GM12878 (cell line): ENCODE results near the gene GHSR. TPM values are rescaled to one million over a fixed set of nuclear protein-coding genes. Genes with fewer than 3 reads are reported as not detected.

Experiments
- ATAC-seq: fragments of 200-7000 bp; cut with Tn5 transposase; 3 replicates; pipeline ENCODE4 v1.9.1; 2020; ENCODE audit warnings: mild to moderate bottlenecking, moderate library complexity
- BruUV-seq: library from RNA; stranded (reverse); fragments of 400-500 nt; replicated peaks from 2 replicates; lab custom pipeline; 2021; lab: Mats Ljungman, UMichigan
- CTCF ChIA-PET: fragments of 300-600 bp; sonication (Branson Sonifier 250); formaldehyde crosslinking; extraction: SDS; loops from one replicate; lab custom pipeline; 2021; ENCODE audit warnings: inconsistent platforms; lab: Yijun Ruan, JAX
- POLR2A ChIA-PET: fragments of 350-600 bp; formaldehyde crosslinking; extraction: SDS; loops from one replicate; lab custom pipeline; 2021; ENCODE audit warnings: inconsistent platforms; lab: Charles Lee
- RAD21 ChIA-PET: fragments of 300-600 bp; sonication (Branson Sonifier 250); formaldehyde crosslinking; loops from one replicate; lab custom pipeline; 2023; ENCODE audit warnings: antibody characterized with exemption; ENCODE audit not compliant: unreplicated experiment; lab: Charles Lee
- SMC1A ChIA-PET: fragments of 300-600 bp; sonication (Branson Sonifier 250); formaldehyde crosslinking; loops from one replicate; lab custom pipeline; 2023; ENCODE audit not compliant: unreplicated experiment, uncharacterized antibody; lab: Charles Lee
- DNase-seq: peaks from one replicate; pipeline ENCODE4 v3.0.0-alpha.2; 2011; ENCODE audit warnings: low read depth, low spot score
- FAIRE-seq: peaks from 3 replicates; lab custom pipeline; 2011; peaks lifted over from hg19 to GRCh38; lab: Jason Lieb, UNC
- H2AFZ ChIP-seq: 2 replicates; pipeline ENCODE4 v1.6.0; 2011; ENCODE audit warnings: low read depth, low read length, control low read depth; ENCODE audit not compliant: control insufficient read depth
- H3K27ac ChIP-seq: 2 replicates; pipeline ENCODE4 v1.5.1; 2011; ENCODE audit warnings: control low read depth; ENCODE audit not compliant: control insufficient read depth, insufficient read depth
- H3K27me3 ChIP-seq, 2 experiments: replicated peaks in 1 of 2; 2 replicates each; pipeline versions ENCODE4 v1.6.0 to v1.6.1; 2011; ENCODE audit warnings: low read length in 1 of 2; ENCODE audit not compliant: control insufficient read depth in 2 of 2, insufficient read depth in 2 of 2
- H3K36me3 ChIP-seq, 2 experiments: 2 replicates each; pipeline ENCODE4 v1.5.1; 2011; ENCODE audit warnings: low read length in 1 of 2; ENCODE audit not compliant: control insufficient read depth in 2 of 2, insufficient read depth in 2 of 2
- H3K4me1 ChIP-seq: 2 replicates; pipeline ENCODE4 v1.6.1; 2011; ENCODE audit warnings: mild to moderate bottlenecking, low read length, moderate library complexity, mixed read lengths; ENCODE audit not compliant: control insufficient read depth, insufficient read depth
- H3K4me2 ChIP-seq: 2 replicates; pipeline ENCODE4 v1.6.0; 2011; ENCODE audit warnings: control low read depth; ENCODE audit not compliant: control insufficient read depth, insufficient read depth
- H3K4me3 ChIP-seq: fragments of 200-600 bp; sonication (generic); 2 replicates; pipeline ENCODE4 v1.5.1; 2016
- H3K79me2 ChIP-seq: 2 replicates; pipeline ENCODE4 v1.6.0; 2011; ENCODE audit warnings: low read length; ENCODE audit not compliant: control insufficient read depth, insufficient read depth
- H3K9ac ChIP-seq: 2 replicates; pipeline ENCODE4 v1.8.0; 2011; ENCODE audit warnings: low read length, control low read depth, mixed read lengths; ENCODE audit not compliant: control insufficient read depth, insufficient read depth
- H3K9me3 ChIP-seq: replicated peaks from 3 replicates; pipeline ENCODE4 v1.5.1; 2011; ENCODE audit warnings: mild to moderate bottlenecking, low read length; ENCODE audit not compliant: control insufficient read depth, insufficient read depth
- H4K20me1 ChIP-seq: 2 replicates; pipeline ENCODE4 v1.6.0; 2011; ENCODE audit not compliant: control insufficient read depth, insufficient read depth
- FOS ChIP-seq: IDR thresholded peaks from 3 replicates; pipeline ENCODE4 v1.6.1; 2011; ENCODE audit warnings: borderline replicate concordance; ENCODE audit not compliant: insufficient read length; ENCODE audit errors: extremely low read depth
- GATAD2B ChIP-seq: fragments of 450-650 bp; conservative IDR thresholded peaks from 2 replicates; pipeline ENCODE4 v1.6.1; 2017; ENCODE audit warnings: low read depth, mild to moderate bottlenecking, moderate library complexity
- KDM1A ChIP-seq: fragments of 200-600 bp; sonication (generic); IDR thresholded peaks from 2 replicates; pipeline ENCODE4 v1.6.1; 2016; ENCODE audit warnings: borderline replicate concordance
- LARP7 ChIP-seq: fragments of 450-650 bp; IDR thresholded peaks from 2 replicates; pipeline ENCODE4 v1.6.1; 2017; ENCODE audit warnings: mild to moderate bottlenecking
- NR2C1 ChIP-seq: fragments of 450-650 bp; IDR thresholded peaks from 2 replicates; pipeline ENCODE4 v1.6.1; 2017; ENCODE audit warnings: antibody characterized with exemption, mild to moderate bottlenecking, moderate library complexity
- POLR2AphosphoS2 ChIP-seq: IDR thresholded peaks from 2 replicates; pipeline ENCODE4 v1.6.1; 2011; ENCODE audit warnings: low read depth, mild to moderate bottlenecking, low read length, improper control_type of control experiment, moderate library complexity
- SPI1 ChIP-seq: IDR thresholded peaks from 2 replicates; pipeline ENCODE4 v1.6.1; 2011; ENCODE audit warnings: low read depth, mild to moderate bottlenecking, low read length, moderate library complexity, borderline replicate concordance; ENCODE audit not compliant: insufficient read depth
- SREBF2 ChIP-seq: IDR thresholded peaks from 2 replicates; pipeline ENCODE4 v1.6.1; 2012; ENCODE audit warnings: mild to moderate bottlenecking, low read length
- SUPT20H ChIP-seq: IDR thresholded peaks from 2 replicates; pipeline ENCODE4 v1.6.1; 2011; ENCODE audit warnings: low read depth, mild to moderate bottlenecking, low read length, moderate library complexity, borderline replicate concordance; ENCODE audit not compliant: control insufficient read depth
- WGBS: methylation state at CpG from one replicate; pipeline ENCODE4 v1.1.6; 2016; ENCODE audit warnings: low lambda C conversion rate; ENCODE audit not compliant: insufficient replicate concordance, insufficient coverage; ENCODE audit errors: missing lambda C conversion rate; 5-methylcytosine and 5-hydroxymethylcytosine counted together
- in situ Hi-C: fragments of 300-500 bp; cut with MboI; formaldehyde crosslinking; loops from 9 replicates; pipeline ENCODE4 v1.14.3; 2018; ENCODE audit warnings: mixed read lengths
- intact Hi-C: fragments of 100-400 bp; cut with micrococcal nuclease; formaldehyde crosslinking; loops from one replicate; pipeline ENCODE4 v1.14.2; 2022; ENCODE audit not compliant: unreplicated experiment
- polyA plus RNA-seq, 11 experiments: library from polyadenylated mRNA; depleted of rRNA in 4 of 11; unstranded in 6 of 11; stranded (reverse) in 5 of 11; fragments of >200 nt; fragmentation: Nextera tagmentation in 4 of 11; fragmentation: Illumina TruSeq in 1 of 11; extraction: Ambion mirVana in 4 of 11; extraction: Trizol in 1 of 11; gene quantifications; 1 replicate in 1 of 11; 2 replicates in 10 of 11; pipeline versions ENCODE4 v1.2.1 to v1.2.3, GENCODE V29; 2011 to 2016; ENCODE audit warnings: inconsistent platforms in 2 of 11, missing spikeins in 2 of 11, low read depth in 1 of 11
- total RNA-seq, 4 experiments: library from RNA; depleted of rRNA in 3 of 4; stranded (reverse); fragments of >200 nt in 3 of 4; fragmentation: Illumina TruSeq in 1 of 4; extraction: Trizol in 1 of 4; gene quantifications; 2 replicates each; pipeline versions ENCODE4 v1.2.1 to v1.2.3, GENCODE V29; 2013 to 2021
- TF ChIP-seq, protein P1 (sequence below): IDR thresholded peaks from 2 replicates; pipeline ENCODE4 v1.6.1; 2012; ENCODE audit warnings: low read length, inconsistent platforms
- TF ChIP-seq, protein P2 (sequence below): fragments of 450-650 bp; IDR thresholded peaks from 2 replicates; pipeline ENCODE4 v1.6.1; 2016; ENCODE audit warnings: mild to moderate bottlenecking
- TF ChIP-seq, protein P3 (sequence below): fragments of 450-650 bp; formaldehyde crosslinking; IDR thresholded peaks from 2 replicates; pipeline ENCODE4 v1.4.0; 2020; ENCODE audit warnings: mild to moderate bottlenecking, moderate library complexity
- TF ChIP-seq, protein P4 (sequence below): IDR thresholded peaks from 2 replicates; pipeline ENCODE4 v1.6.1; 2012; ENCODE audit warnings: improper control_type of control experiment, low read depth, low read length; ENCODE audit not compliant: insufficient replicate concordance

The GHSR gene
- total and polyA plus RNA-seq, 10 of the 15 experiments (the other 5 are each of a cell fraction or from before 2014, with no cell fraction given): not detected

DNA sequence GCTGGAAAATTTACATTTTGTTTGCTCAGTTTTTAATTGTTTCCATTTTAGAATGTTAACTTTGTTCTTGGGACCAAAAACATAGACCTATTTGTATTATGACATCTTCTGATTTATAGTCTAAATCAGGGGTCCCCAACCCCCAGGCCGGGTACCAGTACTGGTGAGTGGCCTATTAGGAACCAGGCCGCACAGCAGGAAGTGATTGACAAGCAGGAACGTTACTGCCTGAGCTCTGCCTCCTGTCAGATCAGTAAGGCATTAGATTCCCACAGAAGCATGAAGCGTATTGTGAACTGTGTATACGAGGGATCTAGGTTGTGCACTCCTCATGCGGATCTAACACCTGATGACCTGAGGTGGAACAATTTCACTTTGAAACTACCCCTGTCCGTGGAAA, 51.9 kb downstream of the GHSR start:
- no peak overlapping the region for H2AFZ ChIP-seq
- 79% methylated on average over 7 of the region's 7 CpGs for WGBS
- BruUV-seq: no TSS peak
- FAIRE-seq (no peak), DNase-seq (no peak), ATAC-seq (no peak)
- no peak overlapping the region for H3K4me3 ChIP-seq
- no peaks in the 10 kb centered on the region for H3K9me3 ChIP-seq
- H3K9ac ChIP-seq: no peak overlapping the region
- ChIA-PET SMC1A (no interaction called here), RAD21 (no interaction called here), POLR2A (no interaction called here), CTCF (interaction anchor here (1.7 kb wide), 1 partner anchor 11 kb away, joined by 3 read pairs; no protein-coding TSS in a partner anchor)
- peaks cover 3 to 11% of the 10 kb centered on the region in 2 experiments for H3K36me3 ChIP-seq
- no peaks in the 10 kb centered on the region for H3K4me1 ChIP-seq
- in situ Hi-C loops (no loop called here), intact Hi-C loops (no loop called here)
- no peak overlapping the region for H3K4me2 ChIP-seq
- no peaks in the 10 kb centered on the region for H3K79me2 ChIP-seq
- no peaks in the 10 kb centered on the region for H4K20me1 ChIP-seq
- H3K27ac ChIP-seq: no peak overlapping the region
- no peaks in the 10 kb centered on the region for H3K27me3 ChIP-seq
- TF ChIP-seq POLR2AphosphoS2 (no peak), SREBF2 (no peak), GATAD2B (no peak), KDM1A (no peak), SPI1 (no peak), SUPT20H (no peak), FOS (no peak), NR2C1 (no peak), LARP7 (no peak)
- TF ChIP-seq, protein P1, sequence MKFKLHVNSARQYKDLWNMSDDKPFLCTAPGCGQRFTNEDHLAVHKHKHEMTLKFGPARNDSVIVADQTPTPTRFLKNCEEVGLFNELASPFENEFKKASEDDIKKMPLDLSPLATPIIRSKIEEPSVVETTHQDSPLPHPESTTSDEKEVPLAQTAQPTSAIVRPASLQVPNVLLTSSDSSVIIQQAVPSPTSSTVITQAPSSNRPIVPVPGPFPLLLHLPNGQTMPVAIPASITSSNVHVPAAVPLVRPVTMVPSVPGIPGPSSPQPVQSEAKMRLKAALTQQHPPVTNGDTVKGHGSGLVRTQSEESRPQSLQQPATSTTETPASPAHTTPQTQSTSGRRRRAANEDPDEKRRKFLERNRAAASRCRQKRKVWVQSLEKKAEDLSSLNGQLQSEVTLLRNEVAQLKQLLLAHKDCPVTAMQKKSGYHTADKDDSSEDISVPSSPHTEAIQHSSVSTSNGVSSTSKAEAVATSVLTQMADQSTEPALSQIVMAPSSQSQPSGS: no peak
- TF ChIP-seq, protein P2, sequence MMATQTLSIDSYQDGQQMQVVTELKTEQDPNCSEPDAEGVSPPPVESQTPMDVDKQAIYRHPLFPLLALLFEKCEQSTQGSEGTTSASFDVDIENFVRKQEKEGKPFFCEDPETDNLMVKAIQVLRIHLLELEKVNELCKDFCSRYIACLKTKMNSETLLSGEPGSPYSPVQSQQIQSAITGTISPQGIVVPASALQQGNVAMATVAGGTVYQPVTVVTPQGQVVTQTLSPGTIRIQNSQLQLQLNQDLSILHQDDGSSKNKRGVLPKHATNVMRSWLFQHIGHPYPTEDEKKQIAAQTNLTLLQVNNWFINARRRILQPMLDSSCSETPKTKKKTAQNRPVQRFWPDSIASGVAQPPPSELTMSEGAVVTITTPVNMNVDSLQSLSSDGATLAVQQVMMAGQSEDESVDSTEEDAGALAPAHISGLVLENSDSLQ: no peak
- TF ChIP-seq, protein P3, sequence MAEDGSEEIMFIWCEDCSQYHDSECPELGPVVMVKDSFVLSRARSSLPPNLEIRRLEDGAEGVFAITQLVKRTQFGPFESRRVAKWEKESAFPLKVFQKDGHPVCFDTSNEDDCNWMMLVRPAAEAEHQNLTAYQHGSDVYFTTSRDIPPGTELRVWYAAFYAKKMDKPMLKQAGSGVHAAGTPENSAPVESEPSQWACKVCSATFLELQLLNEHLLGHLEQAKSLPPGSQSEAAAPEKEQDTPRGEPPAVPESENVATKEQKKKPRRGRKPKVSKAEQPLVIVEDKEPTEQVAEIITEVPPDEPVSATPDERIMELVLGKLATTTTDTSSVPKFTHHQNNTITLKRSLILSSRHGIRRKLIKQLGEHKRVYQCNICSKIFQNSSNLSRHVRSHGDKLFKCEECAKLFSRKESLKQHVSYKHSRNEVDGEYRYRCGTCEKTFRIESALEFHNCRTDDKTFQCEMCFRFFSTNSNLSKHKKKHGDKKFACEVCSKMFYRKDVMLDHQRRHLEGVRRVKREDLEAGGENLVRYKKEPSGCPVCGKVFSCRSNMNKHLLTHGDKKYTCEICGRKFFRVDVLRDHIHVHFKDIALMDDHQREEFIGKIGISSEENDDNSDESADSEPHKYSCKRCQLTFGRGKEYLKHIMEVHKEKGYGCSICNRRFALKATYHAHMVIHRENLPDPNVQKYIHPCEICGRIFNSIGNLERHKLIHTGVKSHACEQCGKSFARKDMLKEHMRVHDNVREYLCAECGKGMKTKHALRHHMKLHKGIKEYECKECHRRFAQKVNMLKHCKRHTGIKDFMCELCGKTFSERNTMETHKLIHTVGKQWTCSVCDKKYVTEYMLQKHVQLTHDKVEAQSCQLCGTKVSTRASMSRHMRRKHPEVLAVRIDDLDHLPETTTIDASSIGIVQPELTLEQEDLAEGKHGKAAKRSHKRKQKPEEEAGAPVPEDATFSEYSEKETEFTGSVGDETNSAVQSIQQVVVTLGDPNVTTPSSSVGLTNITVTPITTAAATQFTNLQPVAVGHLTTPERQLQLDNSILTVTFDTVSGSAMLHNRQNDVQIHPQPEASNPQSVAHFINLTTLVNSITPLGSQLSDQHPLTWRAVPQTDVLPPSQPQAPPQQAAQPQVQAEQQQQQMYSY: no peak
- TF ChIP-seq, protein P4, sequence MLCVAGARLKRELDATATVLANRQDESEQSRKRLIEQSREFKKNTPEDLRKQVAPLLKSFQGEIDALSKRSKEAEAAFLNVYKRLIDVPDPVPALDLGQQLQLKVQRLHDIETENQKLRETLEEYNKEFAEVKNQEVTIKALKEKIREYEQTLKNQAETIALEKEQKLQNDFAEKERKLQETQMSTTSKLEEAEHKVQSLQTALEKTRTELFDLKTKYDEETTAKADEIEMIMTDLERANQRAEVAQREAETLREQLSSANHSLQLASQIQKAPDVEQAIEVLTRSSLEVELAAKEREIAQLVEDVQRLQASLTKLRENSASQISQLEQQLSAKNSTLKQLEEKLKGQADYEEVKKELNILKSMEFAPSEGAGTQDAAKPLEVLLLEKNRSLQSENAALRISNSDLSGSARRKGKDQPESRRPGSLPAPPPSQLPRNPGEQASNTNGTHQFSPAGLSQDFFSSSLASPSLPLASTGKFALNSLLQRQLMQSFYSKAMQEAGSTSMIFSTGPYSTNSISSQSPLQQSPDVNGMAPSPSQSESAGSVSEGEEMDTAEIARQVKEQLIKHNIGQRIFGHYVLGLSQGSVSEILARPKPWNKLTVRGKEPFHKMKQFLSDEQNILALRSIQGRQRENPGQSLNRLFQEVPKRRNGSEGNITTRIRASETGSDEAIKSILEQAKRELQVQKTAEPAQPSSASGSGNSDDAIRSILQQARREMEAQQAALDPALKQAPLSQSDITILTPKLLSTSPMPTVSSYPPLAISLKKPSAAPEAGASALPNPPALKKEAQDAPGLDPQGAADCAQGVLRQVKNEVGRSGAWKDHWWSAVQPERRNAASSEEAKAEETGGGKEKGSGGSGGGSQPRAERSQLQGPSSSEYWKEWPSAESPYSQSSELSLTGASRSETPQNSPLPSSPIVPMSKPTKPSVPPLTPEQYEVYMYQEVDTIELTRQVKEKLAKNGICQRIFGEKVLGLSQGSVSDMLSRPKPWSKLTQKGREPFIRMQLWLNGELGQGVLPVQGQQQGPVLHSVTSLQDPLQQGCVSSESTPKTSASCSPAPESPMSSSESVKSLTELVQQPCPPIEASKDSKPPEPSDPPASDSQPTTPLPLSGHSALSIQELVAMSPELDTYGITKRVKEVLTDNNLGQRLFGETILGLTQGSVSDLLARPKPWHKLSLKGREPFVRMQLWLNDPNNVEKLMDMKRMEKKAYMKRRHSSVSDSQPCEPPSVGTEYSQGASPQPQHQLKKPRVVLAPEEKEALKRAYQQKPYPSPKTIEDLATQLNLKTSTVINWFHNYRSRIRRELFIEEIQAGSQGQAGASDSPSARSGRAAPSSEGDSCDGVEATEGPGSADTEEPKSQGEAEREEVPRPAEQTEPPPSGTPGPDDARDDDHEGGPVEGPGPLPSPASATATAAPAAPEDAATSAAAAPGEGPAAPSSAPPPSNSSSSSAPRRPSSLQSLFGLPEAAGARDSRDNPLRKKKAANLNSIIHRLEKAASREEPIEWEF: no peak
